PC-3 (cell line): ENCODE data around the gene C6orf89. TPM values are rescaled to one million over a fixed set of nuclear protein-coding genes. Genes with fewer than 3 reads are reported as not detected.

ENCODE experiments used
- ATAC-seq: fragments of 200-7000 bp; cut with Tn5 transposase; 2 replicates; pipeline ENCODE4 v1.9.1; 2020; ENCODE audit warnings: mild to moderate bottlenecking, moderate library complexity
- BruUV-seq: library from RNA; stranded (reverse); fragments of 400-500 nt; replicated peaks from 2 replicates; lab custom pipeline; 2021; lab: Mats Ljungman, UMichigan
- CTCF ChIA-PET: fragments of 300-600 bp; sonication (Branson Sonifier 250); formaldehyde crosslinking; loops from one replicate; lab custom pipeline; 2022; ENCODE audit warnings: antibody characterized with exemption; lab: Charles Lee
- POLR2A ChIA-PET: fragments of 300-600 bp; sonication (Branson Sonifier 250); formaldehyde crosslinking; loops from one replicate; lab custom pipeline; 2022; ENCODE audit warnings: antibody characterized with exemption; ENCODE audit not compliant: unreplicated experiment; lab: Charles Lee
- DNase-seq: peaks from one replicate; pipeline ENCODE4 v3.0.0-alpha.2; 2015
- H2AFZ ChIP-seq: fragments of 300-600 bp; sonication (generic); 2 replicates; pipeline ENCODE4 v1.6.0; 2016; ENCODE audit warnings: antibody characterized with exemption, low read length
- H3F3A ChIP-seq: fragments of 300-600 bp; sonication (generic); one replicate; pipeline ENCODE4 v1.6.0; 2017; ENCODE audit warnings: antibody characterized with exemption, low read length, control low read depth, mild to moderate bottlenecking; ENCODE audit not compliant: unreplicated experiment
- H3K27ac ChIP-seq: fragments of 300-600 bp; sonication (generic); 2 replicates; pipeline ENCODE4 v1.5.1; 2016; ENCODE audit warnings: mild to moderate bottlenecking, low read length
- H3K27me3 ChIP-seq: fragments of 300-600 bp; sonication (generic); 2 replicates; pipeline ENCODE4 v1.6.1; 2016; ENCODE audit warnings: low read length, mixed read lengths
- H3K36me3 ChIP-seq: fragments of 300-600 bp; sonication (generic); 2 replicates; pipeline ENCODE4 v1.6.1; 2016; ENCODE audit warnings: low read depth, mixed run types, low read length, mixed read lengths
- H3K4me1 ChIP-seq: fragments of 300-600 bp; sonication (generic); 2 replicates; pipeline ENCODE4 v1.5.1; 2016; ENCODE audit warnings: low read length; ENCODE audit not compliant: insufficient read depth
- H3K4me2 ChIP-seq: fragments of 300-600 bp; sonication (generic); 2 replicates; pipeline ENCODE4 v1.6.0; 2016; ENCODE audit warnings: low read length
- H3K4me3 ChIP-seq: fragments of 300-600 bp; sonication (generic); 2 replicates; pipeline ENCODE4 v1.5.1; 2016; ENCODE audit warnings: mild to moderate bottlenecking, low read length, mixed read lengths
- H3K79me2 ChIP-seq: fragments of 300-600 bp; sonication (generic); 2 replicates; pipeline ENCODE4 v1.6.1; 2017; ENCODE audit warnings: low read length, mixed read lengths
- H3K9ac ChIP-seq: fragments of 300-600 bp; sonication (generic); 2 replicates; pipeline ENCODE4 v1.6.0; 2016; ENCODE audit warnings: mild to moderate bottlenecking, low read length
- H3K9me2 ChIP-seq: fragments of 300-600 bp; sonication (generic); replicated peaks from 2 replicates; pipeline ENCODE4 v1.6.1; 2016; ENCODE audit warnings: mixed run types, low read length, mixed read lengths
- H3K9me3 ChIP-seq: fragments of 300-600 bp; sonication (generic); 2 replicates; pipeline ENCODE4 v1.6.1; 2016; ENCODE audit warnings: low read length, mixed read lengths
- H4K20me1 ChIP-seq: fragments of 300-600 bp; sonication (generic); 2 replicates; pipeline ENCODE4 v1.6.1; 2016; ENCODE audit warnings: low read length, mixed read lengths
- EZH2 ChIP-seq: fragments of 300-600 bp; sonication (generic); IDR thresholded peaks from one replicate; pipeline ENCODE4 v1.6.1; 2017; ENCODE audit warnings: antibody characterized with exemption, mild to moderate bottlenecking, low read length; ENCODE audit not compliant: unreplicated experiment
- EZH2phosphoT487 ChIP-seq: fragments of 300-600 bp; sonication (generic); IDR thresholded peaks from 2 replicates; pipeline ENCODE4 v1.6.1; 2018; ENCODE audit warnings: mild to moderate bottlenecking, antibody characterized with exemption, low read length, borderline replicate concordance
- intact Hi-C: fragments of 100-400 bp; cut with micrococcal nuclease; formaldehyde crosslinking; loops from 2 replicates; pipeline ENCODE4 v1.9.0; 2023
- total RNA-seq: library from RNA; depleted of rRNA; stranded (reverse); fragments of >200 nt; gene quantifications from 2 replicates; pipeline ENCODE4 v1.2.3, GENCODE V29; 2014
- TF ChIP-seq, protein P1 (sequence below): fragments of 300-600 bp; sonication (generic); conservative IDR thresholded peaks from 2 replicates; pipeline ENCODE4 v1.5.1; 2017; ENCODE audit warnings: antibody characterized with exemption, low read depth, mild to moderate bottlenecking, low read length

Gene C6orf89
- total RNA-seq, 1 experiment from 2014 or later: 27.8 TPM

DNA sequence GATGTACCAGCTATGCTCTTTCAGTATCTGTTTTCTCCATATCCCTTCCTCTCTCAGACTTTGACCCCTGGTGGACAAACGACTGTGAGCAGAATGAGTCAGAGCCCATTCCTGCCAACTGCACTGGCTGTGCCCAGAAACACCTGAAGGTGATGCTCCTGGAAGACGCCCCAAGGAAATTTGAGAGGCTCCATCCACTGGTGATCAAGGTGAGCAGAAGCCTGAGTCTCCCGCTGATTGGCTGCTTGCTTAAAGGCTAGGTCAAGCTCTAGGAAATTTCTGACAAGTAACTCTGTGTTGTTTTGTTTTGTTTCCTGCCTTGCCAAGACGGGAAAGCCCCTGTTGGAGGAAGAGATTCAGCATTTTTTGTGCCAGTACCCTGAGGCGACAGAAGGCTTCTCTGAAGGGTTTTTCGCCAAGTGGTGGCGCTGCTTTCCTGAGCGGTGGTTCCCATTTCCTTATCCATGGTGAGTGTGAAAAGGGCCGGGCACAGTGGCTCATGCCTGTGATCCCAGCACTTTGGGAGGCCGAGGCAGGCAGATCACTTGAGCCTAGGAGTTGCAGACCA, 28.6 kb downstream of the C6orf89 start:
- CTCF ChIA-PET: interaction anchor here (0.5 to 2.1 kb wide), 20 partner anchors 10 to 1596 kb away, joined by 3 to 23 read pairs (median 5); partner anchors contain the start of gene PPIL1
- Histone ChIP-seq H3K27ac (peak overlapping the region; percentile 66), H3K36me3 (peaks cover 5% of the 10 kb centered on the region; the same call in 1 of the 2 replicates), H2AFZ (no peak overlapping the region), H4K20me1 (no peaks in the 10 kb centered on the region), H3K4me3 (no peak overlapping the region), H3K27me3 (no peaks in the 10 kb centered on the region), H3K79me2 (no peaks in the 10 kb centered on the region), H3K9me2 (no peaks in the 10 kb centered on the region), H3K9me3 (no peaks in the 10 kb centered on the region), H3K9ac (no peak overlapping the region), H3K4me2 (peak overlapping the region; percentile 73), H3K4me1 (peaks cover 47% of the 10 kb centered on the region), H3F3A (peaks cover 4% of the 10 kb centered on the region)
- BruUV-seq: no TSS peak
- POLR2A ChIA-PET: no interaction called here
- DNase-seq (peak; percentile 99), ATAC-seq (peak; percentile 73)
- intact Hi-C loops: loop anchor here (1.0 to 5.0 kb wide), 3 partner anchors 29 to 73 kb away; partner anchors contain the start of genes C6orf89 and MTCH1
- TF ChIP-seq, protein P1, sequence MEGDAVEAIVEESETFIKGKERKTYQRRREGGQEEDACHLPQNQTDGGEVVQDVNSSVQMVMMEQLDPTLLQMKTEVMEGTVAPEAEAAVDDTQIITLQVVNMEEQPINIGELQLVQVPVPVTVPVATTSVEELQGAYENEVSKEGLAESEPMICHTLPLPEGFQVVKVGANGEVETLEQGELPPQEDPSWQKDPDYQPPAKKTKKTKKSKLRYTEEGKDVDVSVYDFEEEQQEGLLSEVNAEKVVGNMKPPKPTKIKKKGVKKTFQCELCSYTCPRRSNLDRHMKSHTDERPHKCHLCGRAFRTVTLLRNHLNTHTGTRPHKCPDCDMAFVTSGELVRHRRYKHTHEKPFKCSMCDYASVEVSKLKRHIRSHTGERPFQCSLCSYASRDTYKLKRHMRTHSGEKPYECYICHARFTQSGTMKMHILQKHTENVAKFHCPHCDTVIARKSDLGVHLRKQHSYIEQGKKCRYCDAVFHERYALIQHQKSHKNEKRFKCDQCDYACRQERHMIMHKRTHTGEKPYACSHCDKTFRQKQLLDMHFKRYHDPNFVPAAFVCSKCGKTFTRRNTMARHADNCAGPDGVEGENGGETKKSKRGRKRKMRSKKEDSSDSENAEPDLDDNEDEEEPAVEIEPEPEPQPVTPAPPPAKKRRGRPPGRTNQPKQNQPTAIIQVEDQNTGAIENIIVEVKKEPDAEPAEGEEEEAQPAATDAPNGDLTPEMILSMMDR: peak; percentile 63
- TF ChIP-seq EZH2 (no peak), EZH2phosphoT487 (no peak)

DNA sequence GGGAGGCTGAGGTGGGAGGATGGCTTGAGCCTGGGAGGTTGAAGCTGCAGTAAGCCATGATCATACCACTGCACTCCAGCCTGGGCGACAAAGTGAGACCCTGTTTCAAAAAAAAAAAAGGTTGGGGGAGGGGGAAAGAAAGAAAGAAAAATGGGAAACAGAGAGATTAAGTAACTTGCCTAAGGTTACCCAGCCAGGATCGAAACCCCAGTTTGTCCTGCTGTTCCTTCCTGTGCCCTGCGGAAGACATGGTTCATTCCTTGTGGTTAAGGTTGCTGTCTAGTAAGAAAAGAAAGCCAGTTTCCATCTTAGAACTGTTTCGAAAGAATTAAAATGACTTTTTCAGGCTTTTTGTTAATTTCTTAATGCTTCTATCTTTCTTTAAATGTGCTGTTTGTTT, 29.8 kb downstream of the C6orf89 start:
- ATAC-seq (no peak), DNase-seq (no peak)
- TF ChIP-seq EZH2: no peak
- TF ChIP-seq, protein P1: no peak
- no peak for TF ChIP-seq EZH2phosphoT487
- H3K9me2 ChIP-seq: no peaks in the 10 kb centered on the region
- no peaks in the 10 kb centered on the region for H3K79me2 ChIP-seq
- intact Hi-C loops: no loop called here
- H4K20me1 ChIP-seq: no peaks in the 10 kb centered on the region
- 0 out of 2 replicates have a peak overlapping the region, but pooled peaks have one; percentile 6 for H3K4me2 ChIP-seq
- POLR2A ChIA-PET: no interaction called here
- peaks cover 59% of the 10 kb centered on the region for H3K4me1 ChIP-seq
- H2AFZ ChIP-seq: no peak overlapping the region
- H3K9ac ChIP-seq: no peak overlapping the region
- peaks cover 4% of the 10 kb centered on the region for H3F3A ChIP-seq
- H3K27me3 ChIP-seq: no peaks in the 10 kb centered on the region
- CTCF ChIA-PET: no interaction called here
- no peaks in the 10 kb centered on the region for H3K9me3 ChIP-seq
- no TSS peak for BruUV-seq
- peaks cover 5% of the 10 kb centered on the region for H3K36me3 ChIP-seq
- no peak overlapping the region for H3K4me3 ChIP-seq
- peak overlapping the region; percentile 33 for H3K27ac ChIP-seq

DNA sequence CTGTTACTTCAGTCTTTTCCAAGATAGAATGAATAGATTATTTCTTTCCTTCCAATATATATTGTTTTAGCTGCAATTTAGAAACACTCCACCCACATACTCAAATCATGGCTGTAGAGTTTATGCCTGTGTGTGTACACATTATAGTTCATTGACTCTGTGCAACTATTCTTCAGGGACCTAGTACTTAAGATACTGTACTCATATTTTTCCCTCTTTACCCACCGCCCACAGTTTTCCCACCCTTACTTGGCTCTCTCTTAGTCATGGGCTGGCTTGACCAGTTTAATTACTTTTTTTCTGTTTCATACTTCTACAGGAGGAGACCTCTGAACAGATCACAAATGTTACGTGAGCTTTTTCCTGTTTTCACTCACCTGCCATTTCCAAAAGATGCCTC, 30.4 kb downstream of the C6orf89 start:
- H3K9me2 ChIP-seq: no peaks in the 10 kb centered on the region
- ChIA-PET POLR2A (no interaction called here), CTCF (no interaction called here)
- DNase-seq (peak; percentile 44), ATAC-seq (no peak)
- H3K4me1 ChIP-seq: peaks cover 62% of the 10 kb centered on the region
- no peak overlapping the region for H2AFZ ChIP-seq
- intact Hi-C loops: no loop called here
- peaks cover 4% of the 10 kb centered on the region for H3F3A ChIP-seq
- no peak overlapping the region for H3K4me3 ChIP-seq
- peaks cover 5% of the 10 kb centered on the region for H3K36me3 ChIP-seq
- TF ChIP-seq EZH2phosphoT487 (no peak), EZH2 (no peak)
- TF ChIP-seq, protein P1: no peak
- H4K20me1 ChIP-seq: no peaks in the 10 kb centered on the region
- no peaks in the 10 kb centered on the region for H3K27me3 ChIP-seq
- H3K79me2 ChIP-seq: no peaks in the 10 kb centered on the region
- H3K9ac ChIP-seq: no peak overlapping the region
- H3K9me3 ChIP-seq: no peaks in the 10 kb centered on the region
- no TSS peak for BruUV-seq
- 0 out of 2 replicates have a peak overlapping the region, but pooled peaks have one; percentile 6 for H3K4me2 ChIP-seq
- peak overlapping the region; percentile 33 for H3K27ac ChIP-seq
